Keratinocyte (primary cell): ENCODE results near the gene OR4F6. TPM values are rescaled to one million over a fixed set of nuclear protein-coding genes. Genes with fewer than 3 reads are reported as not detected.

Source experiments
- DNase-seq: peaks from one replicate; pipeline ENCODE4 v3.0.0-alpha.2; 2011; ENCODE audit warnings: low read depth, missing footprints, low spot score
- FAIRE-seq: peaks from 2 replicates; lab custom pipeline; 2011; peaks lifted over from hg19 to GRCh38; lab: Jason Lieb, UNC
- H2AFZ ChIP-seq: 2 replicates; pipeline ENCODE4 v1.6.0; 2012; ENCODE audit warnings: low read length, control low read depth, inconsistent platforms; ENCODE audit not compliant: control insufficient read depth
- H3K27ac ChIP-seq: 2 replicates; pipeline ENCODE4 v1.5.1; 2011; ENCODE audit warnings: low read length; ENCODE audit not compliant: control insufficient read depth, insufficient read depth
- H3K27me3 ChIP-seq: 3 replicates; pipeline ENCODE4 v1.6.0; 2011; ENCODE audit warnings: low read length; ENCODE audit not compliant: control insufficient read depth, insufficient read depth; ENCODE audit errors: extremely low read depth
- H3K36me3 ChIP-seq, 2 experiments: 2 replicates in 1 of 2; 3 replicates in 1 of 2; pipeline ENCODE4 v1.5.1; 2011; ENCODE audit warnings: low read length in 2 of 2, mild to moderate bottlenecking in 1 of 2; ENCODE audit not compliant: control insufficient read depth in 2 of 2, insufficient read depth in 2 of 2; ENCODE audit errors: extremely low read depth in 1 of 2
- H3K4me1 ChIP-seq: 3 replicates; pipeline ENCODE4 v1.5.1; 2011; ENCODE audit warnings: low read length; ENCODE audit not compliant: control insufficient read depth, insufficient read depth; ENCODE audit errors: extremely low read depth
- H3K4me2 ChIP-seq: 3 replicates; pipeline ENCODE4 v1.6.0; 2011; ENCODE audit warnings: low read depth, low read length; ENCODE audit not compliant: control insufficient read depth, insufficient read depth; ENCODE audit errors: extremely low read depth
- H3K4me3 ChIP-seq, 3 experiments: fragments of 200-600 bp in 1 of 3; sonication (generic) in 1 of 3; 2 replicates in 2 of 3; 3 replicates in 1 of 3; pipeline ENCODE4 v1.5.1; 2011 to 2016; ENCODE audit warnings: low read length in 3 of 3, mild to moderate bottlenecking in 3 of 3, control low read depth in 2 of 3, inconsistent platforms in 1 of 3, low read depth in 1 of 3, mixed read lengths in 1 of 3, mixed run types in 1 of 3, moderate library complexity in 1 of 3; ENCODE audit not compliant: control insufficient read depth in 2 of 3, insufficient read depth in 2 of 3; ENCODE audit errors: extremely low read depth in 1 of 3
- H3K79me2 ChIP-seq: 2 replicates; pipeline ENCODE4 v1.6.0; 2012; ENCODE audit warnings: low read length; ENCODE audit not compliant: control insufficient read depth, insufficient read depth
- H3K9ac ChIP-seq: 3 replicates; pipeline ENCODE4 v1.6.0; 2011; ENCODE audit warnings: low read length; ENCODE audit not compliant: control insufficient read depth, insufficient read depth; ENCODE audit errors: extremely low read depth
- H3K9me1 ChIP-seq: 3 replicates; pipeline ENCODE4 v1.6.0; 2011; ENCODE audit warnings: low read length; ENCODE audit not compliant: control insufficient read depth, insufficient read depth; ENCODE audit errors: extremely low read depth
- H3K9me3 ChIP-seq: 2 replicates; pipeline ENCODE4 v1.5.1; 2012; ENCODE audit warnings: low read depth, low read length; ENCODE audit not compliant: control insufficient read depth
- H4K20me1 ChIP-seq: 3 replicates; pipeline ENCODE4 v1.6.0; 2011; ENCODE audit warnings: low read length; ENCODE audit not compliant: control insufficient read depth, insufficient read depth; ENCODE audit errors: extremely low read depth
- CTCF ChIP-seq, 3 experiments: IDR thresholded peaks in 1 of 3; conservative IDR thresholded peaks in 1 of 3; optimal IDR thresholded peaks in 1 of 3; 2 replicates in 2 of 3; 3 replicates in 1 of 3; pipeline versions ENCODE3 to v1.5.1; 2011; ENCODE audit warnings: low read length in 3 of 3, mild to moderate bottlenecking in 3 of 3, moderate library complexity in 2 of 3, control low read depth in 1 of 3, inconsistent platforms in 1 of 3; ENCODE audit not compliant: insufficient read depth in 2 of 3; ENCODE audit errors: extremely low read depth in 1 of 3
- EZH2 ChIP-seq: IDR thresholded peaks from one replicate; pipeline ENCODE4 v1.6.1; 2012; ENCODE audit warnings: inconsistent platforms, mild to moderate bottlenecking, low read length, moderate library complexity
- dilution Hi-C: fragments of 300-500 bp; cut with MboI; formaldehyde crosslinking; loops from one replicate; pipeline ENCODE4 v1.7.0; 2020; ENCODE audit warnings: low sequenced_read_pairs; ENCODE audit not compliant: extremely low pct_ligation_motif_present
- polyA plus RNA-seq, 5 experiments: library from polyadenylated mRNA; depleted of rRNA in 3 of 5; stranded (reverse) in 3 of 5; stranded (forward) in 1 of 5; unstranded in 1 of 5; fragments of >200 nt; gene quantifications; 1 replicate in 1 of 5; 2 replicates in 3 of 5; 3 replicates in 1 of 5; pipeline versions ENCODE4 v1.2.1 to v1.2.3, GENCODE V29; 2011 to 2012; ENCODE audit warnings: missing spikeins in 2 of 5, low read depth in 1 of 5, low replicate concordance in 1 of 5

The OR4F6 gene
- polyA plus RNA-seq, 1 donor (not counting 4 experiments of a cell fraction or from before 2014, with no cell fraction given): not detected

- H3K9me3 ChIP-seq: no peaks in the 10 kb centered on the region
- dilution Hi-C loops: no loop called here
- peaks cover 2% of the 10 kb centered on the region for H3K9me1 ChIP-seq
- no peak overlapping the region for H3K4me2 ChIP-seq
- no peak for TF ChIP-seq CTCF (optimal IDR thresholded peaks at IDR 0.05 in 1 of 3, IDR thresholded peaks at IDR 0.05 in 1 of 3, conservative IDR thresholded peaks at IDR 0.05 in 1 of 3; ENCODE audit: extremely low read depth in 1 of 3, insufficient read depth in 2 of 3, low read length in 3 of 3)
- no peak for TF ChIP-seq EZH2
- no peaks in the 10 kb centered on the region for H3K79me2 ChIP-seq
- FAIRE-seq (no peak), DNase-seq (no peak)
- no peaks in the 10 kb centered on the region for H3K4me1 ChIP-seq
- no peaks in the 10 kb centered on the region for H3K27me3 ChIP-seq
- H3K27ac ChIP-seq: no peak overlapping the region
- H3K9ac ChIP-seq: no peak overlapping the region
- H3K4me3 ChIP-seq: no peak overlapping the region
- H2AFZ ChIP-seq: no peak overlapping the region
- no peaks in the 10 kb centered on the region for H3K36me3 ChIP-seq
- no peaks in the 10 kb centered on the region for H4K20me1 ChIP-seq
Observed at GRCh38 chr15:101813803-101814534, 10.7 kb downstream of the OR4F6 start.

DNA sequence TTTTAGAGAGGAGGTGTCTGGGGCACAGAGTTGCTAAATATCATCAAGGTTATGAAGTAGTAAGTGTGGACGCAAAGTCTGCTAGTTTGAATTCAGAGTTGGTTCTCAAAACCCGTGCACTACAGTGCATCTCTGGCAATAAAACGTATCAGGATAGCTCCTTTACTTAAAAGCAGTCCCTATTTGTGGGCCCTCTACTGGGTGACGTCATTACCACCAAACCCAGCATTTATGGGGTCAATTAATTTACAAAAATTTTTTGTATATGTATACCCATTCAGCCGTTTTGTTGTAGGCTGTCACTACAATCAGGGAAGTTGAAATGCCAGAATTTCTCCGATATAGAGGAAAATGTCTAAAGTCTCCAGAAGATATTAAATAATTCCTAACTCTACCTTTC is 17.5 kb downstream of the OR4F6 start:
- no peak overlapping the region for H3K27ac ChIP-seq
- no peak for DNase-seq
- no peaks in the 10 kb centered on the region for H4K20me1 ChIP-seq
- no peaks in the 10 kb centered on the region for H3K36me3 ChIP-seq
- dilution Hi-C loops: no loop called here
- TF ChIP-seq CTCF (optimal IDR thresholded peaks at IDR 0.05 in 1 of 3, IDR thresholded peaks at IDR 0.05 in 1 of 3, conservative IDR thresholded peaks at IDR 0.05 in 1 of 3; ENCODE audit: extremely low read depth in 1 of 3, insufficient read depth in 2 of 3, low read length in 3 of 3) (no peak), EZH2 (no peak)
- no peaks in the 10 kb centered on the region for H3K27me3 ChIP-seq
- H3K4me3 ChIP-seq: no peak overlapping the region
- FAIRE-seq: no peak
- H3K9me3 ChIP-seq: no peaks in the 10 kb centered on the region
- no peak overlapping the region for H3K4me2 ChIP-seq
- no peaks in the 10 kb centered on the region for H3K79me2 ChIP-seq
- H3K4me1 ChIP-seq: no peaks in the 10 kb centered on the region
- H2AFZ ChIP-seq: no peak overlapping the region
- no peak overlapping the region for H3K9ac ChIP-seq
- peaks cover under 1% of the 10 kb centered on the region for H3K9me1 ChIP-seq
